H9 (cell line): ENCODE measurements around the gene PDE6G. TPM values are rescaled to one million over a fixed set of nuclear protein-coding genes. Genes with fewer than 3 reads are reported as not detected.

Experiments
- DNase-seq: peaks from one replicate; pipeline ENCODE4 v3.0.0-alpha.2; 2017
- H2AFZ ChIP-seq: one replicate; pipeline ENCODE4 v1.6.1; 2013; ENCODE audit warnings: mild to moderate bottlenecking, low read length, control low read depth, moderate library complexity
- H2AK5ac ChIP-seq: 2 replicates; pipeline ENCODE4 v1.6.1; 2013; ENCODE audit warnings: low read length, control low read depth, mixed read lengths; ENCODE audit not compliant: insufficient read length
- H2BK120ac ChIP-seq: one replicate; pipeline ENCODE4 v1.6.1; 2013; ENCODE audit warnings: low read depth, mild to moderate bottlenecking, low read length, control low read depth, inconsistent platforms; ENCODE audit not compliant: poor library complexity, severe bottlenecking
- H2BK12ac ChIP-seq: 2 replicates; pipeline ENCODE4 v1.6.1; 2013; ENCODE audit warnings: low read length, control low read depth, mixed read lengths, low read depth; ENCODE audit not compliant: insufficient read length
- H2BK15ac ChIP-seq: 2 replicates; pipeline ENCODE4 v1.6.1; 2013; ENCODE audit warnings: low read depth, low read length, control low read depth
- H2BK20ac ChIP-seq: one replicate; pipeline ENCODE4 v1.6.1; 2013; ENCODE audit warnings: low read depth, mild to moderate bottlenecking, low read length, control low read depth, inconsistent platforms; ENCODE audit not compliant: poor library complexity, severe bottlenecking
- H2BK5ac ChIP-seq: 2 replicates; pipeline ENCODE4 v1.6.1; 2013; ENCODE audit warnings: low read length, control low read depth, mixed read lengths; ENCODE audit not compliant: insufficient read length
- H3K14ac ChIP-seq: 2 replicates; pipeline ENCODE4 v1.6.1; 2013; ENCODE audit warnings: low read length, control low read depth; ENCODE audit not compliant: insufficient read depth
- H3K18ac ChIP-seq: 2 replicates; pipeline ENCODE4 v1.6.1; 2013; ENCODE audit warnings: low read depth, mild to moderate bottlenecking, mixed read lengths, low read length, control low read depth; ENCODE audit not compliant: insufficient read length
- H3K23ac ChIP-seq: 2 replicates; pipeline ENCODE4 v1.6.1; 2013; ENCODE audit warnings: low read length, control low read depth, mixed read lengths, low read depth; ENCODE audit not compliant: insufficient read length
- H3K23me2 ChIP-seq: 2 replicates; pipeline ENCODE4 v1.6.1; 2013; ENCODE audit warnings: low read depth, mild to moderate bottlenecking, mixed read lengths, low read length, control low read depth; ENCODE audit not compliant: insufficient read length, poor library complexity, severe bottlenecking
- H3K27ac ChIP-seq: 2 replicates; pipeline ENCODE4 v1.5.1; 2013; ENCODE audit warnings: low read length, control low read depth, mixed read lengths, low read depth; ENCODE audit not compliant: insufficient read length
- H3K27me3 ChIP-seq: 2 replicates; pipeline ENCODE4 v1.6.1; 2013; ENCODE audit warnings: low read length, control low read depth, inconsistent platforms; ENCODE audit not compliant: insufficient read depth
- H3K4ac ChIP-seq: 2 replicates; pipeline ENCODE4 v1.6.1; 2013; ENCODE audit warnings: low read depth, mild to moderate bottlenecking, control low read depth, inconsistent platforms, low read length, moderate library complexity
- H3K4me1 ChIP-seq: 2 replicates; pipeline ENCODE4 v1.6.1; 2013; ENCODE audit warnings: low read length, control low read depth, inconsistent platforms; ENCODE audit not compliant: insufficient read depth
- H3K4me2 ChIP-seq: 2 replicates; pipeline ENCODE4 v1.6.1; 2013; ENCODE audit warnings: low read length, control low read depth, mixed read lengths; ENCODE audit not compliant: insufficient read length, insufficient read depth
- H3K56ac ChIP-seq: 2 replicates; pipeline ENCODE4 v1.6.1; 2013; ENCODE audit warnings: low read depth, mild to moderate bottlenecking, mixed read lengths, low read length, control low read depth; ENCODE audit not compliant: insufficient read length
- H3K79me1 ChIP-seq: 2 replicates; pipeline ENCODE4 v1.6.1; 2013; ENCODE audit warnings: low read depth, mild to moderate bottlenecking, moderate library complexity, low read length, control low read depth, inconsistent platforms; ENCODE audit not compliant: insufficient read depth, poor library complexity, severe bottlenecking
- H3K79me2 ChIP-seq: 2 replicates; pipeline ENCODE4 v1.6.1; 2013; ENCODE audit warnings: low read length, control low read depth, inconsistent platforms; ENCODE audit not compliant: insufficient read depth
- H3K9ac ChIP-seq: 2 replicates; pipeline ENCODE4 v1.6.1; 2013; ENCODE audit warnings: low read length, control low read depth, mixed read lengths; ENCODE audit not compliant: insufficient read length; ENCODE audit errors: extremely low read depth
- H3K9me3 ChIP-seq: one replicate; pipeline ENCODE4 v1.6.1; 2013; ENCODE audit warnings: low read depth, low read length, inconsistent platforms; ENCODE audit not compliant: control insufficient read depth
- H3T11ph ChIP-seq: one replicate; pipeline ENCODE4 v1.6.1; 2013; ENCODE audit warnings: mild to moderate bottlenecking, low read length, control low read depth, inconsistent platforms
- H4K20me1 ChIP-seq: one replicate; pipeline ENCODE4 v1.6.1; 2013; ENCODE audit not compliant: control insufficient read depth, insufficient read length, insufficient read depth
- H4K5ac ChIP-seq: 2 replicates; pipeline ENCODE4 v1.6.1; 2013; ENCODE audit warnings: low read depth, mild to moderate bottlenecking, mixed read lengths, low read length, control low read depth; ENCODE audit not compliant: insufficient read length
- H4K8ac ChIP-seq: replicated peaks from 2 replicates; pipeline ENCODE4 v1.6.1; 2013; ENCODE audit warnings: low read length, control low read depth, mixed read lengths, low read depth; ENCODE audit not compliant: insufficient read length
- H4K91ac ChIP-seq: 2 replicates; pipeline ENCODE4 v1.6.1; 2013; ENCODE audit warnings: low read depth, mild to moderate bottlenecking, moderate library complexity, mixed read lengths, low read length, control low read depth; ENCODE audit not compliant: insufficient read length
- H3K27ac Mint-ChIP-seq, 3 experiments: 2 replicates in 2 of 3; 3 replicates in 1 of 3; pipeline ENCODE4 v1.8.0; 2020 to 2021; ENCODE audit warnings: mixed read lengths in 3 of 3, mild to moderate bottlenecking in 1 of 3, moderate library complexity in 1 of 3
- H3K27me3 Mint-ChIP-seq: 2 replicates; pipeline ENCODE4 v1.8.0; 2021; ENCODE audit warnings: low read depth, mild to moderate bottlenecking, moderate library complexity, mixed read lengths
- H3K36me3 Mint-ChIP-seq, 3 experiments: 2 replicates in 2 of 3; 3 replicates in 1 of 3; pipeline ENCODE4 v1.8.0; 2020 to 2021; ENCODE audit warnings: low read depth in 3 of 3, mixed read lengths in 3 of 3; ENCODE audit not compliant: insufficient read depth in 1 of 3
- H3K4me1 Mint-ChIP-seq, 2 experiments: 2 replicates each; pipeline ENCODE4 v1.8.0; 2020; ENCODE audit warnings: mixed read lengths in 2 of 2
- H3K4me3 Mint-ChIP-seq, 2 experiments: 2 replicates in 1 of 2; 3 replicates in 1 of 2; pipeline ENCODE4 v1.8.0; 2020 to 2021; ENCODE audit warnings: mild to moderate bottlenecking in 2 of 2, mixed read lengths in 2 of 2, moderate library complexity in 1 of 2
- H3K9me3 Mint-ChIP-seq, 2 experiments: 2 replicates in 1 of 2; 3 replicates in 1 of 2; pipeline ENCODE4 v1.8.0; 2020; ENCODE audit warnings: mild to moderate bottlenecking in 2 of 2, mixed read lengths in 2 of 2, moderate library complexity in 1 of 2
- CTCF ChIP-seq: fragments of 200-600 bp; sonication (generic); conservative IDR thresholded peaks from 3 replicates; pipeline ENCODE4 v1.8.0; 2021; ENCODE audit warnings: antibody characterized with exemption, mild to moderate bottlenecking
- WGBS: extraction: QIAGEN DNeasy Blood & Tissue Kit; methylation state at CpG from one replicate; pipeline ENCODE4 v1.1.7; 2013; ENCODE audit warnings: missing lambda C conversion rate, low lambda C conversion rate, mixed read lengths; ENCODE audit not compliant: insufficient read length; ENCODE audit errors: extremely low coverage; 5-methylcytosine and 5-hydroxymethylcytosine counted together
- total RNA-seq: library from RNA; stranded (reverse); gene quantifications from 2 replicates; pipeline ENCODE4 v1.2.1, GENCODE V29; 2021

The PDE6G gene
- total RNA-seq, 1 experiment from 2014 or later = 5.7 TPM

GRCh38 chr17:81656835-81657234, 493 bp upstream of the PDE6G start:
- no peak overlapping the region for H2BK12ac ChIP-seq
- no peak overlapping the region for H3T11ph ChIP-seq
- H2BK120ac ChIP-seq = no peak overlapping the region
- WGBS = no CpG with 5 or more reads among the region's 4 CpGs
- no peak overlapping the region for H3K23ac ChIP-seq
- no peak overlapping the region for H3K14ac ChIP-seq
- Mint-ChIP-seq H3K4me1 (peaks cover 8 to 15% of the 10 kb centered on the region in 2 experiments), H3K36me3 (no peaks in the 10 kb centered on the region), H3K27ac (no peak overlapping the region; a peak in 1 of 7 replicates), H3K27me3 (peaks cover 2% of the 10 kb centered on the region; the same call in 1 of the 2 replicates), H3K9me3 (no peaks in the 10 kb centered on the region; a peak in 1 of 5 replicates), H3K4me3 (no peak overlapping the region; a peak in 1 of 5 replicates)
- no peak overlapping the region for H3K56ac ChIP-seq
- no peak for TF ChIP-seq CTCF
- peaks cover 4% of the 10 kb centered on the region for H3K23me2 ChIP-seq
- no peak overlapping the region for H3K4ac ChIP-seq
- no peaks in the 10 kb centered on the region for H3K9me3 ChIP-seq
- H3K79me1 ChIP-seq = no peaks in the 10 kb centered on the region
- no peak overlapping the region for H3K4me2 ChIP-seq
- H3K18ac ChIP-seq = no peak overlapping the region
- H4K20me1 ChIP-seq = no peaks in the 10 kb centered on the region
- H4K8ac ChIP-seq = no peak overlapping the region
- DNase-seq = no peak
- H3K4me1 ChIP-seq = peaks cover 3% of the 10 kb centered on the region; the same call in 1 of the 2 replicates
- H2AK5ac ChIP-seq = no peak overlapping the region
- no peak overlapping the region for H3K9ac ChIP-seq
- no peak overlapping the region for H4K91ac ChIP-seq
- no peak overlapping the region for H2BK20ac ChIP-seq
- H4K5ac ChIP-seq = no peak overlapping the region
- no peak overlapping the region for H3K27ac ChIP-seq
- H2AFZ ChIP-seq = no peak overlapping the region
- H2BK15ac ChIP-seq = no peak overlapping the region
- H2BK5ac ChIP-seq = no peak overlapping the region
- H3K79me2 ChIP-seq = no peaks in the 10 kb centered on the region
- H3K27me3 ChIP-seq = no peaks in the 10 kb centered on the region
